NCI-H1930 (cell line): ENCODE data around the gene RPP40.
"Not testable (repeated sequence)": the region's sequence is repeated elsewhere in the genome, so short reads cannot be mapped to it uniquely, and the experiment has no call there.

Experiments
- DNase-seq, 2 experiments: peaks; one replicate each; lab custom pipeline; 2025; lab: John Stamatoyannopoulos, UW

RPP40 gene

GRCh38 chr6:5014072-5014561 is 10.3 kb upstream of the RPP40 start:
- no peak for DNase-seq

DNA sequence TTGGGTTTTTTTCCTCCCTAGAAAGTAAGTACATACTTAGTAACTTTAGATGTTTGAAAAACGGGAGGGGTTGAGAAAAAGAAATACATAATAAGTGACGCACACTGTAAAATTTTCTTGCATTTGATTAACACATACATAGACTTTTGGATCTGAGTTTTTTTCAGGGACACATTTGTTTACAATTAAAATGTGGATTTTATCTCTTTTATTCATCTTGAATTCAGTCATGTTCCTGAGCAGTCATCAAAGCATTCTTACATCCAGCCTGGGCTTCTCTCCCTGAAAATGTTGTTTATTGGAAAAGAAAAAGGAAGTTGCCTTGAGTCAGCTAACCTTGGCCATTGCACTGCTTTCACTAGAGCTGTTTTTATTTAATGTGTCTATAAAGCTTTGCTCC is 8.7 kb upstream of the RPP40 start:
- no peak for DNase-seq

DNA sequence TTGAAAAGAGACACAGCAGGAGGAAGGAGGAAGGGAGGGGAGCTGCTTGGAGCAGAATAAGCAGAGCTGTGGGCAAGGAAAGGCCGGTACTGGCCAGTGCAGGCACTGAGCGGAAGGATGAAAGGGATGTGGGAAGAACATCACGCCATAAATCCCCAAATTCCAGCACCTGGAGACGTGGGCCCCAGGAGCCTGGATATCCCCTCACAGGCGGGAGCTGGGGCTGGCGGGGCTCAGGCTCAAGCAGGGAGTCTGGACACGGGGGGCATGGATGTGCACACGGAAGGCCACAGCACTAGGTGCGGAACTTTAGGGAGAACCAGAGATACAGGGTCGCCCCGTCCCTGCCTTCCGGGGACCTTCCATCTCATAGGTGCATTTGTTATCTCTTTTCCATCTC is 7.5 kb upstream of the RPP40 start:
- DNase-seq: no peak

DNA sequence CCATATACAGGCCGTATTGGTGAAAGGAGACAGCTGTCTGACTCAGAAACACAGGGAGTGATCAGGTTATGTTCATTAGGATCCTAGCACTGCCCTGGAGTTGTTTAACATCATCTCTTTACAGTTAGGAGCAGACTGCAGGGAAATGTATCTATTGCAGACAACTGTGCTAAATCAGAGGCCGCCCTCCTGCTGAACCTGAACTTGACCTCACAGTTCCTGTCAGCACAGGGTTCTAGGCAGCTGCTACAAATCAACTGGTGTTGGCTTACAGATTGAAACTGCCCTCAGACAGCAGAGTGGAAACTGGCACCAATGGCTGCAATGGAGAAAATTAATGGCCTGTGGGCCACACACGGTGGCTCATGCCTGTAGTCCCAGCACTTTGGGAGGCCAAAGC is 3.7 kb upstream of the RPP40 start:
- no peak for DNase-seq

GRCh38 chr6:5006222-5006621 is 2.4 kb upstream of the RPP40 start:
- DNase-seq: no peak

DNA sequence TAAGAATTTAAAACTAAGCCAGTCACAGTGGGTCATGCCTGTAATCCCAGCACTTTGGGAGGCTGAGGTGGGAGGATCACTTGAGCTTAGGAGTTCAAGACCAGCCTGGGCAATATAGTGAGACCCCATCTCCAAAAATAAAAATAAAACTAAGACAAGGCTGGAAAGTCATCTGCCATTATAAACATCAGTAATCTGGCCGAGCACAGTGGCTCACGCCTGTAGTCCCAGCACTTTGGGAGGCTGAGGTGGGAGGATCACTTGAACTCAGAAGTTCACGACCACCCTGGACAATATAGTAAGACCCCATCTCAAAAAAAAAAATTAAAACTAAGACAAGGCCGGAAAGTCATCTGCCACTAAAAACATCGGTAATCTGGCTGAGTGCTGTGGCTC is 1.2 kb upstream of the RPP40 start:
- DNase-seq: not testable (repeated sequence)

GRCh38 chr6:5004373-5005037 is 668 bp upstream of the RPP40 start:
- no peak for DNase-seq

GRCh38 chr6:4999586-4999985 is 4.3 kb downstream of the RPP40 start:
- DNase-seq: no peak

DNA sequence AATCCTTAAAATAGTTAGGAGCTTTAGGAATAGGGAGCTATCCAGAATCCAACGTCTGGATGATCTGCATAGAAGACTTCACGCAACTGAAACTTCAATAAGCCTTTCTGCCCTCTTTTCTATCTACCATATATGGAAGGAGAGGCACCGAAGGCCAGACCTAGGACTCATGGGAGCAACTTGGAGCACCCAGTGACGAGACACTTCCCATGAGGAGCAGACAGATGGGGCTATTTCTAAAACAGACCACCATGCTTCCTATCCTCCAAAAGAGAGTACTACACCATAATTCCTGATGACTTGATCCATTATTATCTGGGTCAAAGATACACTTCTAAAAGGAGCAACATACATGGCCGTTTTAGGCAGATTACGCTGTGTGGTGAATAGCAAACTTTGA is 6.0 kb downstream of the RPP40 start:
- no peak for DNase-seq

GRCh38 chr6:4994741-4995140 is 9.1 kb downstream of the RPP40 start:
- no peak for DNase-seq

DNA sequence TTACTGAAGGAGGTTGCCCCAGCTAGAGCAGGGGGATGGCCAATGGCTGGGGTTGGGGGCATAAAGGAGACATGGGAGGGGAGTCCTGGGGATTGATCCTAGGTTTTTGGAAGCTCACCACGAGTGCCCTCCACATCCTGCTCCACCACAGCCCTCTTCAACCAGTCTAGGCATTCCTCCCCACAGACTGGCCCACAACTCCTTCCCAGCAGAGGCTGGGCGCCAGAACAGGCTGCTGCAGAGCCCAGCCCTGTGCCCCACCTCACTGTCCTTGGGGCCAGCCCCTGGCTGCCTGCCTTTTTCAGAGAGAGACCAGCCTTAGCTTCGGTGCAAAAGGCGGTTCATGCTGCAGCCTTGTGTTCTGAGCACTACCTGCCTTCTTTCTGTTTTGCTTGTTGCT is 16.4 kb downstream of the RPP40 start:
- DNase-seq: no peak

DNA sequence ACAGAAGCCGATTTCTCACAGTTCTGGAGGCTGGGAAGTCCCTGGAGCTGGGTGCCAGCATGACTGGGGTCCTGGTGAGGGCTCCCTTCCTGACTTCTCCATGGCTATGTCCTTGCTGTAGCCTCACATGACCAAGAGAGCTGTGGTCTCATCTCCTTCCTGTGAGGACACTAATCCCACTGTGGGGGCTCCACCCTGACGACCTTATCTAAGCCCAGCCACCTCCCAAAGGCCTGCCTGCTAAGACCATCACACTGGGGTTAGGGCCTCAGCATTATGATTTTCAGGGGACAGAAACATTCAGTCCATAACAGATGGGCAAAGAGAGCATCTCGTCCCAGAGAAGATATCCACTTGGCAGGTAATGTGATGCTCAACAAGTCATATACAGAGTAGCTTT is 16.8 kb downstream of the RPP40 start:
- DNase-seq: no peak

DNA sequence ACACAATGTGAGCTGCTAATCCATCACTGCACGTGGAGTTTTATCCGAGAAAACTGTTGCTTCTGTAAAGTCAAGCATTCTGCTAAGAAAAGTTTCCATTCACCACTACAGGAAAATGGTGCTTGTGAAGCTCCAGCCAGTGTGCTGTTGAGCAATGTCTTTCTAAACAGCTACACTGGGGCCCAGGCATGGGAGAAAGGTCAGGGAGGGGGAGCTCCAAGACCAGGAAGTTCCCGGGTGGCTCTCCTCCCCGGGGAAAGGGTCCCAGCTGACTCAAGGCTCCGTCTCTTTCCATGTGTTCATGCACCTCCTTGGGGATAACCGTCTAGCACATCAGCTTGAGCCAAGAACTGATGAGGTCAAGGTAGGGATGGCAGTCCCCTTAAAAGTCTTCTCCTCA is 20.5 kb downstream of the RPP40 start:
- no peak for DNase-seq

DNA sequence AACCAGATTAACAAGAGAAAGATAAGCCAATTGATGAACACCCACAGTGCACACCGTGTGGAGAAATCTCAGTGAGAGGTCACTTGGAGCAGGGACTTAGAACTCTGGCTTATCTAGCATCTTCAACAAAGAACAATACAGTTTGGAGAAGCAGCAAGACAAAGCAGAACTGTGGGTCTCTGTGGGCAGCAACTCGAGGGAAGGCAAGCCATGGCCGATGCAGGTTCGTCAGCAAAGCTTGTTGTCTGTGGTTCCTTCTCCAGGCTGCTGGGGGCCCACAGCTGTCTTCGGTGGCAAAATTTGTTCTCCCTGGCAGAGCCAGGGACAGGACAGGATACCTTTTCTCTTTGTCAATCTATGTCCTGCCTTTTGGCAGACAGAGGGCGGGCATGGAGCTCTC is 22.1 kb downstream of the RPP40 start:
- DNase-seq: no peak

DNA sequence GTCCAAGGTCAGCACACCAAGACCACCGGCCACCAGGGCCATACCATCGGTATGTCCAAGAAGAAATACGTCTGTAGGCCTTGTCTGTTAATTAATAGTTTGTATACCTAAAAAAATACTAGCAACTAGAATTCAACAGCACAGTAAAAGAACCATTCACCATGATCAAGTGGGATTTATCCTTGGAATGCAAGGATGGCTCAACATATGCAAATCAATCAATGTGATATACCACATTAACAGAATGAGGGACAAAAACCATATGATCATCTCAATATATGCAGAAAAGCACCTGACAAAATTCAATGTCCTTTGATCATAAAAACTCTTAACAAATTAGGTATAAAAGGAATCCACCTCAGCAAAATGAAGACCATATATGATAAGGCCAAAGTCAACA is 24.4 kb downstream of the RPP40 start:
- DNase-seq: no peak

- no peak for DNase-seq
Measured at GRCh38 chr6:4977468-4977867, 26.4 kb downstream of the RPP40 start.

GRCh38 chr6:4975506-4975905 is 28.3 kb downstream of the RPP40 start:
- DNase-seq: no peak

DNA sequence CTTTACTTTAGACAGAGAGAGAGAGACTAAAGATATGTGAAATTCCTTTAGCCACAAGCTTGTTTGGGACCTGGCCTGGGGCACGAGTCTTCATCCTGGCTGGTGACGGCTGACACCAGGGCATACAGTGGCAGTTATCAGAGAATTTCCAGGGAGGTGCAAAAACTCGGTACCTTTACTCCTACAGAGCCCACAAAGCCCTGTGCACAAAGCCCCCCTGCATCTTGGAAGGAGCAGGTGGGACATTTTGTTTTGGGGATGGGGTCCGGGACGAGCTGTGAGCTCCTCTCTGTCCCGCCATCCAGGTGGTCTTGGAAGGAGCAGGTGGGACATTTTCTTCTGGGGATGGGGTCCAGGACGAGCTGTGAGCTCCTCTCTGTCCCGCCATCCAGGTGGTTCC is 28.9 kb downstream of the RPP40 start:
- DNase-seq: no peak

DNA sequence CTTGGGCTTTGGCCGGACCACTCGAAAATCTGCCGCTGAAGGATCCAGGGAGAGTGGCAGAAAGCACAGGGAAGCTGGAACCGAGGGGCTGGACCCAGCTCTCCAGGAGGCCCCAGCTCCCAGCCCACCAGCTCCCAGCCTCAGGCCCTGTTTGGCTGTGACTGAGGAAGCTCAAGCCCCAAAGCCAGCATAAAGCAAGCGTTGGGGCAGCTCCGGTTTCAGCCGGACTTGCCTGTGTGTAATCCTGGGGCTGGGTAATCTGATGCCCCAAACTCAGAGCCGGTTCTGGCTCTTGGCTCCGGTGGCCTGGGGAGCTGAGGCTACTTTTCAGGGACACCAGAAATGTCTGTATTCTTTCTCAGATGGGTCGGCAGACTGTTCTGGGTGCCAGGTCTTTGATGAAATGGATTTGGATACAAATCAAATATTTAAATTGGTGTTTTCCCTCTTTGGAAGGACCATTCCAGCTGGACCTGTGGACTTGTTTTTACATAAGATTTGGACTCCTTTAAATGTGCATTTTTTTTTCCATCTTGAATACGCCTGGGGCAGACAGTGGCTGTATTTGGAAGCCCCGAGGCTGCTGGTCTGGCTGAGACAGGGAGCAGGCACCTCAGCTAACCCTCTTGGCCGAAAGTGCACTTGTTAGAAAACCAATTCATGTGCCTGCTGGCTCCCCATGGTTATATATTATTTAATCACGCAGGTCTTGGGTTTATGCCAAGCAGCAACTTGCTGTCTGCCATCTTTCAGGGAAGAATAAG is 29.7 kb downstream of the RPP40 start:
- DNase-seq: no peak

GRCh38 chr6:4973415-4973814 is 30.4 kb downstream of the RPP40 start:
- no peak for DNase-seq

GRCh38 chr6:4972438-4972837 is 31.4 kb downstream of the RPP40 start:
- no peak for DNase-seq

GRCh38 chr6:4971851-4972250 is 32.0 kb downstream of the RPP40 start:
- DNase-seq: no peak

- DNase-seq: no peak
Measured at GRCh38 chr6:4970739-4971395, 33.0 kb downstream of the RPP40 start.
